CD4-positive, alpha-beta T cell treated with Interleukin-6 for 4 hours (primary cell): ENCODE data around the gene OVOL1.
A peak's percentile ranks its signal among the peaks of the same experiment; 100 is the strongest.

Experiments
- DNase-seq: peaks from one replicate; pipeline ENCODE4 v3.0.0-alpha.2; 2020; ENCODE audit warnings: mixed read lengths

Gene OVOL1

DNA sequence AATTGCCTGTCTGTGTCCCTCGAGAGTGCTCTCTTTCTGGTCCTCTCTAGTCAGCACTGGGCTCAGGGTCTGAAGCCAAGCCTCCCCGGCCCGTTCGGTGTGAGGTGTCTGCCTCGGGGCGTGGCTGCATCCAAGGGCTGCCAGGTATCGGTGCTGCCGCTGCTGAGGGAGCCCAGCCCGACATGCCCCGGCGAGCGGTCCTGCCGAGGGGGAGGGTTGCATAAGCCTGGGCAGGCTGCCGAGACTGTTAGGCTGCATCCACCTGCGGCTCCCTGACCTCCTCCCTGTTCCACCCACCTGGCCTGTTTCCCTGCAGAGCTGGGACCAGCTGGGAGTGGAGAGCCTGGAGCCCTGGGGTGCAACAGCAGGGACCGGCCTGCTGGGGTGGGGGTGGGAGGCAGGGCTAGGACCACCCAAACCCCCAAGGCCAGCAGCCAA lies 6.3 kb downstream of the OVOL1 start:
- DNase-seq = no peak

DNA sequence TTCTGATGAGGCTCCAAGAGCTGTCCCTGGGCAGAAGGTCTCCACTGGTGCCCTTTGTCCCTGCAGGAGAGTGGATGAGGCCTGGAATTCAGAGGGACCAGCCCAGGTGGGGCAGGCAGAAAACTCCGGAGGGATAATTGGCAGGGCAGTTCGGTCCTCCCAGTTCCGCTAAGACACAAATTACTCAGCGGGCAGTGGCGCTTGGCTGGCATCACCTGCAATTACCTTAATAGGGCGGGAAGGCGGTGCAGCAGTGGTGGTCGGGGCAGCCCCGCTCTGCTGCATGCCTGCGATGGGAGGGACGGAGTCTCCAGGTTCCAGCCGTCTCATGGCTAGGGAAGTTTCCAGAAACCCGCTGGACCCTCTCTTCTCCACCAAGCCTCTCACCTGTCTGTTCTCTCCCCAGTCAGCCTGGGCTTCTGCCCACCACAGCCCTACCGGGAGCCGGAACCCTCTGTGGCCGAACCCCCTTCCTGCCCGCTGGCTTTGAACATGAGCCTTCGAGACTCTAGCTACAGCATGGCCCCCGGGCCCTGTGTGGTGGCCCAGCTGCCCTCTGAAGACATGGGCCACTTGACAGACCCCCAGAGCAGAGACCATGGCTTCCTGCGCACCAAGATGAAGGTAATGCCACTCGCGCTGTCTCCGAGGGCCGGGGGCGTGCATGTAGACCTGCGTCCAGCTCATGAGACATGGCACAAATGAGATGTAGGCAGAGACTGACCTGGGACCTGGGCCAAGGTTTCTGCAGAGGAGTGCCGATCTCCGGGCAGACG lies 7.0 kb downstream of the OVOL1 start:
- no peak for DNase-seq

DNA sequence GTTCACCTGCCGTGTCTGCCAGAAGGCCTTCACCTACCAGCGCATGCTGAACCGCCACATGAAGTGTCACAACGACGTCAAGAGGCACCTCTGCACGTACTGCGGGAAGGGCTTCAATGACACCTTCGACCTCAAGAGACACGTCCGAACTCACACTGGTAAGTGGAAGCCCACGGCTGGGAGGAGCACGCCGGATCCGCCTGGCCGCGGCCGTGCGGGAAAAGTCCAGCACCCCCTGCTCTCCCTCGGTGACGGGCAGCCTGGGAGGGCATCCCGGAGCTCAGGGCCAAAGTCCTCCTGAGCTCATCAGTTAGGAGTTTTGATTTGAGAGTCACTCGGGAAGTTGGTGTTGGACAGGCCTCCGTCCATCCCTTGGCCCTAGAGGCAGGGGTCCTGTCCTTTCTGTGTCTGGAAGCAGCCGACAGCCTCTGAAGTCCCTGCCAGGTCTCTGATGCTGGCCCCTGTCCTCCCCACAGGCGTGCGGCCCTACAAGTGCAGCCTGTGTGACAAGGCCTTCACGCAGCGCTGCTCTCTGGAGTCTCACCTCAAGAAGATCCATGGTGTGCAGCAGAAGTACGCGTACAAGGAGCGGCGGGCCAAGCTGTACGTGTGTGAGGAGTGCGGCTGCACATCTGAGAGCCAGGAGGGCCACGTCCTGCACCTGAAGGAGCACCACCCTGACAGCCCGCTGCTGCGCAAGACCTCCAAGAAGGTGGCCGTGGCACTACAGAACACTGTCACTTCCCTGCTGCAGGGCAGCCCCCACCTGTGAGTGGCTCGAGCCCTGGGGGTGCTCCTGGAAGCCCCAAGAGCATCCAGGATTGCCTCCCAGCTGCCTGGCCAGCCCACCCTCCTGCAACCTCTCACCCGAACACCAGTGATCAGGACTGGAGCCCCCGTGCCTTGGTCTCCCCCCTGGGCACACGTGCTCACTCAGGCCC lies 8.0 kb downstream of the OVOL1 start:
- DNase-seq = no peak

DNA sequence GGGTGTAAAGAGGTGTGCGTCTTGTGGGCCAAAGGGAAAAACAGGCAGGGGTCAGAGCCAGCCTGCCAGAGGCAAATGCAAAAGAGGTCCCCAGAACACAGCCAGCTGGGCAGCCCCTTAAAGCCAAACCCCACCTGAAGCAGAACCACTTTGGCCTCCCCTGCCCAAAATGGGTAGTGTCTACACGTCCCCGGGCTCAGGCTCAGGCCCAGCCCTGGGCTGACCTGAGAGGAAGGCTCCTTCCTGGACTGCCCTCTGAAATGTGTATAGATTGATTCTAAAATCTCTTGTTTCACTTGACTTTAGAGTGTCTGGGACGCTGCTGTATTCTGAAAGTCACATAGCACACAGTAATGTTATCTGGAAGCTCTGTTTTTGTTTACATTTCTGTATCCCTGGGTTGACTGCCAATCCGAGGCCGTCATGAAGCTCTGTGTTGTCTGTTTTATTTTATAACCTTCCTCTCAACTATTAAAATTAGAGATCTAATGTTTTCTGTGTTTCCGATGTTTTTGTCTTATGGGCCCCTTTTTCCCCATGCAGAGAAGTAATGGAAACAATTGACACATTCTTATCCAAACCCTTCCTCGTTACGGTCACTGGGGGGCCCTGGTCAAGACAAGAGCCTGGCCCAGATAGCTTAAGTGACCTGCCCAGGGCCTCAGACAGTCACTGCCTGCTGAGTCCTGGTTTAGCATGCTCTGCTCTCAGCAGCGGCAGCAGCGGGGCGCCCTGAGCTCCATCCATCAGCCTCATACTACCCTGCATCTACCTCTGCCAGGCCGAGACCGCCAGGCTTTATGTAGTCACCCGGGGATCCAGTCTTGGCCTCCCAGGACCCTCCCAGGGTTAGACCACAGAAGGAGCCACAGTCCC lies 10.1 kb downstream of the OVOL1 start:
- no peak for DNase-seq

DNA sequence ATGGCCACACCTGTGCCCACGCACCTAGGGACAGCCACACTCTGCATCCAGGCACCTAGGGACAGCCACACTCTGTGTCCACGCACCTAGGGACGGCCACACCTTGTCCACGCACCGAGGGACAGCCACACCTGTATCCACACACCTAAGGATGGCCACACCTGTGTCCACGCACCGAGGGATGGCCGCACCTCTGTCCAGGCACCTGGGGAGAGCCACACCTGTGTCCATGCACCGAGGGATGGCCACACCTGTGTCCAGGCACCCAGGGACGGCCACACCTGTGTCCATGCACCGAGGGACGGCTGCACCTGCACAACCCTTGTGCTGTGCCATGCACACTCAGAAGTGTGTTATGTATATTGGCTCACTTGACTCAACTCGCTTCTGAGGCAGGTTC lies 10.8 kb downstream of the OVOL1 start:
- DNase-seq = no peak

- no peak for DNase-seq
These were observed 12.0 kb downstream of the OVOL1 start for GRCh38 chr11:65798882-65799281.

DNA sequence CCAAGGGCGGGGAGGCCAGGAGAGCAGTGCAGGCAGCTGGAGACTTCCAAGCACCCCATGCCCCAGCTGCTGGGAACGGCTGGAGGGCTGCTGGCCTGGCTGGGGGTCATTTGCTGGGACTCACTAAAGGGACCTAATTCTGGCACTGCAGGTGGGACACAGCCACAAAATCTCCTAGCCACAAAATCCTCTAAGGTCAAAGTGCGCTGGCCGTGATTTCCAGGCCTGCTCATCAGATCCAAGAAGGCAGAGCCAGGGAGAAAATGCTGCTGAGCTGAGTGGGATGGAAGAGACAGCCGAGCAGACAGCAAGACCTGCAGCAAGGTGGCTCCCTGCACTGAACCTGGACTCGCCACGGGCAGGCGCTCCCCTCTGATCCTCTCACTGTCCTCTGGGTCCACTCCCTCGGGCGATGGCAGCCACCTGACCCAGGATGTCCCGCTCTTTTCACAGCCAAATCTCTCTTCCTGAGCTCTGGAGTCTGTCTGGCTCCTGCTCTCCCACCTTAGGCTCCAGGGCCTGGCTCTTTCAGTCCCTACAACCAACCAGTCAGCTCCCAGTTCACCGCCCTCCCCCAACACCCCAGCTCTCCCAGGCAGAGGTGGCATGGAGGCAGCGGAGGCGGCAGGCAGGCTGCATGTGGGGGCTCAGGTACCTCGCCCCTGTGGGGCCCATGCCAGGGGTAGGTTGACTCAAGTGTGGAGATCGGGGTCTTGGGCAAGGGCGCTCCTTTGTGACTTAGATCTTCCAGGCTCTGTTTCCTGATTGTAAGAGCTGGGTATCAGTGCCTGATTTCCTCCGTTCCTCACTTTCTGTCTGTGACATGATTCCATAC lies 14.5 kb downstream of the OVOL1 start:
- no peak for DNase-seq

GRCh38 chr11:65802841-65803240 lies 16.0 kb downstream of the OVOL1 start:
- no peak for DNase-seq

DNA sequence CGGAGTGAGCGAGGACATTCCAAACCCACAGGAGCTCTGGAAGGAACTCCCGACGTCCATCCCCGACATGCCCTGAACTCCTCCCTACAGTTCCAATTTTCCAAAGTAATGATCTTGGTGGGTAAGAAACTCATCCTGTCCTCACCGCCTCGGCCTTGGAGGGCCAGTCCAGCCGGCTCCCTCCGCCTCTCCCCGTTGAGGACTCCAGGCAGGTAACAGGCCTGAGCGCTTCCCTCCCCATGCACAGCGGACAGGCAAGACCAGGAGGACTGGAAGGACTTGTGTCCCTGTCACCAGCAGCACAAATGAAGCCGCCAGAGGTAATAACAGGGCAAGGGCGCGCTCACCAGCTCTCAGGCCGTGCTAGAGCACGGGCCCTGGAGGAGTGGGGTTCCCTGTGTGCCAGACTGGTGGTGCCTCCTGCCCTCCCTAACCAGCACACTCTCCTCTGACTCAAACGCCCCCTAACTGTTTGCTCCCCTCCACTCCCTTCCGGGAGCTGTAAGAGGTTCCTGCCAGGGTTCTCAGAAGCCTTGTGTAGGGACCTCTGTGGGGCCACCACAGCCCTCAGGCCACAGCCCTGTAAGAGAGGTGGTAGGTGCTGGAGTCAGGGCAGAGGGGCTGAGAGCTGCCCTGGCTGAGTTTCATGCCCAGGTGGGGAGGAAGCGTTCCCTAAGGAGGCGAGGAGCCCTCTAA lies 17.1 kb downstream of the OVOL1 start:
- DNase-seq = no peak

DNA sequence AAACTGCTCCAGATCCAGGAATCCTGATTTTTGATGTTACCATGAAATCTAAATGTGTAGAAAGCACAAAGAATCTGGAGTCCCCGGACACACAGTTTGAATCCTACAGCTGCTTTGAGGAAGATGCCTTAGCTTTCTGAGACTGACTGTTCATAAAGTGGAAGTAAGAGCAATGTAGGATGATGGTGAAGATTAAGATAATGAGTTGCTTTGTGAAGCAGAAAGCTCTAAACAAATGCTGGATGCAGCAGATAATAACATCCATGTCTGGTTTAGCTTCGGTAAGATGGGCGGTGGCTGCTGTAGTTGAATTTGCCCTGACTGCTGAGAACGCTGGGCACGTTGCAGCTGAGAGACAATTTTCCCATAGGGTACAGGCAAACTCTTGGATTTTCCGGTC lies 20.1 kb downstream of the OVOL1 start:
- DNase-seq = no peak

DNA sequence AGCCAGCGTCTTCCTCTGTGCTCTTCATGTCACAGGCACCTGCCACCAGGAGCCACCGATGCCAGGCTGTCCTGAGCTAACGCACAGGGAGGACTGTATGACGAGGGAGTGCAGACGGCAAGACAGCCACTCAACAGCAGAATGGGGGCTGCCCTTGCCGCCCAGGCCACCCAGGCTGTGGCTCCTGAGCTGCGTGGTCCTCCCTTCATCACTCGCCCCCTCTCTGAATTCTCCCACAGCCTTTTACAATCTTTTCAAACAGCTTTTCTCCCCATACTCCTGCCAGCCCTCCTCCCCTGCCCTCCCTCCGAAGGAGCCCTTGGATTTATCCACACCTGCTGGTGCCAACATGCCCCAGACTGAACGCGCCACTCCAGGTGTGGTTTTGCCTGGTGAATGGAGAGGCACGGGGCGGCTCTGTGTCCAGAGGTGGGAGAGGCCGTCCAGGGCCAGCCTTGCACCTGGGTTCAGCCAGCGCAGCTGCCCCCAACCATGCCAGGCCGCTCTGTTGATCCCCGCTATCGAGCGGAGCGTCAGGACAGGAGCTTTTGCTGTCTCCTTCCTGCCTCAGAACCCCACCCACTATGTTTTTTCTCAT lies 22.0 kb downstream of the OVOL1 start:
- DNase-seq = no peak

DNA sequence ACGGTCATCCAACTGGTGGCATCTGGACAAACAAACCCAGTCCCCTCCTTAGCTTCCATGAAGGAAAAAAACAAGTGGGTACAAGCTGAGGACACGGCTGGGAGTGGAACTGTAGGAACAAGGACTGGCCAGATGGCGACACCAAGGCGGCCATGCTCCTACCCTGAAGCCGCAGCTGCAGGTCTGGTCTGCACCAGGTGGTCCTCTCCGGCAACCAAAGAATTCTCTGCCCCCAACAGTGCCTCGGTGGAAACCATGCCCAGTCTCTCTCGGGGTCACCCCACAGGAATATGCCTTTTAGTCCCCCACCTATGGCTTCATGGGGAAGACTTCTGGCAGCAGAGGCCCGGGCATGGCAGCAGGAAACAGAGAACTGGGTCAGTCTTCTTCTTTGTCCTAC lies 22.6 kb downstream of the OVOL1 start:
- no peak for DNase-seq

DNA sequence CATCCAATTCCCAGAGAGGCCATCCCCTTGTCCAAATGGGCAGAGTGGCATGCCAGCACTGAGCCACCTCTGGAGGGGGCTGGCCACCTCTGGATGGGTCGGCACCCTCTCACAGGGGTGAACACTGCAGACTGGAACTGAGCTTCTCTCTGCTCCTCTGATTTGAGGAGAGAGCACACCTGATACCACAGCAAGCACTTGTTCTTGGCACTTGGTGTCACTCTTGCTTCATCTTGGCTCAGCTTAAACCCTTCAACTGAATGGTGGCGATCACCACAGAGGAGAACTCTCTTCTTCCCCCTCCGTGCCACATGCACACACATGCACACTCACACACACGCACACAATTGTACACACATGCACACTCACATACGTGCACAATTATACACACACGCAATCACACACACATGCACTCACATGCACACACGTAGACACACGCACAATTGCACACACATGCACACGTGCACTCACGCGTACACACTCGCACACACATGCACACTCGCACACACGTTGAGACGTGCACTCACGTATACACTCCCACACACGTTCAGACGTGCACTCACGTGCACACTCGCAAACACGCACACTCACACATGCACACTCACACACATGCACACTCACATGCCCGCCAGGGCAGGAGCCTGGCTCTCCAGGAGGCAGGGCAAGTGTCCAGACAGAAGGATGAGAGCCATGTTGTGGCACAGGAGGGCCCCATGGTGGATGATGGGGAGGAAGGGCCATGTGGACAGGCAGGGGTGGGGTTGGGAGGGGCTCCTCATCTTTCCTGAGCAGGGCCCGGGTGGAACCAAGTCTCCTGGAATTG lies 23.4 kb downstream of the OVOL1 start:
- peak; percentile 18 for DNase-seq

GRCh38 chr11:65811764-65812475 lies 25.1 kb downstream of the OVOL1 start:
- DNase-seq = no peak

GRCh38 chr11:65814131-65814985 lies 27.5 kb downstream of the OVOL1 start:
- no peak for DNase-seq

GRCh38 chr11:65814986-65815565 lies 28.2 kb downstream of the OVOL1 start:
- no peak for DNase-seq

DNA sequence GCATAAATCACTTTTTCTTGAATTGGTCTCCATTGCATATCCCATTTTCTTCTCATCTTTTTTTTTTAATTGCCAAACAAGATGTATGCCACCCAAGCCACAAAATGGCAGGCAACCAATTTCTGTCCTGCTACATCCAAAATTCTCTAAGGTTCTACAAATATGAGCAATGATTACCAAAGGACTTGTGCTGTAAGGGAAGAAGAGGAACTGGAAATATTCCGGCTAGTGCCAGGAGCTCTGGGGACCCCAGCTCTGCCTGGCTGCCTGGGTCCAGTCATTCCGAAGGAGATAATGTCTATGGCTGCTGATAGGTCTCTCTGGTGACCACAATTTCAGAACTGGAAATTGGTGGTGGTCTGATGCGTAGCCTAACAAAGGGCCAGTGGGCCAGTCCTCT lies 29.8 kb downstream of the OVOL1 start:
- no peak for DNase-seq

DNA sequence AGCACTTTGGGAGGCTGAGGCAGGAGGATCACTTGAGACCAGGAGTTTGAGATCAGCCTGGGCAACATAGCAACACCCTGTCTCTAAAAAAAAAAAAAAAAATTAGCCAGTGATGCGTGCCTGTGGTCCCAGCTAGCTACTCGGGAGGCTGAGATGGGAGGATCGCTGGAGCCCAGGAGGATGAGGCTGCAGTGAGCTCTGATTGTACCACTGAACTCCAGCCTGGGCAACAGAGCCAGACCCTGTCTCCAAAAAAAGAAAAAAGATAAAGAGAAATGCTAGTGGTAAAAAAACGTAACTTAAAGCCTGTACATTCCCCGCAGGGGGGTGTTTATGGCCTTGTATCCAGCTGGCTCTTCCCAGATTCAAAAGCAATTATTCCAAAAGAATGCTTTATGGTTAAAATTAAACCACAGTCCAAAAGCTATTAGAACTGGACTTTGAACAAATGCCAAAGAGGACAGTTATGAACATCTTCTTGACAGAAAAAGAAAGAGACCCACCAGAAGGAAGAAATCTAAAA lies 30.5 kb downstream of the OVOL1 start:
- no peak for DNase-seq
